Astrocyte (in vitro differentiated cells and primary cell): ENCODE results near the gene METTL25B. TPM values are rescaled to one million over a fixed set of nuclear protein-coding genes. Genes with fewer than 3 reads are reported as not detected.

Experiments
- DNase-seq: peaks from one replicate; pipeline ENCODE4 v3.0.0-alpha.2; 2010; ENCODE audit warnings: low read depth
- FAIRE-seq: peaks from 2 replicates; lab custom pipeline; 2011; peaks lifted over from hg19 to GRCh38; lab: Jason Lieb, UNC
- H2AFZ ChIP-seq: 2 replicates; pipeline ENCODE4 v1.6.0; 2012; ENCODE audit warnings: low read depth, low read length, inconsistent platforms
- H3K27ac ChIP-seq: 2 replicates; pipeline ENCODE4 v1.5.1; 2011; ENCODE audit warnings: low read depth, low read length, inconsistent platforms
- H3K27me3 ChIP-seq: 2 replicates; pipeline ENCODE4 v1.6.0; 2011; ENCODE audit warnings: low read length, inconsistent platforms; ENCODE audit not compliant: insufficient read depth
- H3K36me3 ChIP-seq: 2 replicates; pipeline ENCODE4 v1.5.1; 2011; ENCODE audit warnings: low read length, inconsistent platforms; ENCODE audit not compliant: insufficient read depth
- H3K4me1 ChIP-seq: 2 replicates; pipeline ENCODE4 v1.5.1; 2011; ENCODE audit warnings: low read length, inconsistent platforms; ENCODE audit not compliant: insufficient read depth
- H3K4me2 ChIP-seq: 2 replicates; pipeline ENCODE4 v1.6.0; 2012; ENCODE audit warnings: low read length, inconsistent platforms
- H3K4me3 ChIP-seq: 2 replicates; pipeline ENCODE4 v1.5.1; 2011; ENCODE audit warnings: low read depth, mild to moderate bottlenecking, low read length, inconsistent platforms; ENCODE audit not compliant: insufficient read depth
- H3K79me2 ChIP-seq: 2 replicates; pipeline ENCODE4 v1.6.0; 2012; ENCODE audit warnings: mild to moderate bottlenecking, low read length, inconsistent platforms; ENCODE audit not compliant: insufficient read depth
- H3K9ac ChIP-seq: 2 replicates; pipeline ENCODE4 v1.6.0; 2012; ENCODE audit warnings: mild to moderate bottlenecking, low read length, inconsistent platforms
- H3K9me3 ChIP-seq: 2 replicates; pipeline ENCODE4 v1.5.1; 2012; ENCODE audit warnings: low read depth, mild to moderate bottlenecking, low read length, inconsistent platforms; ENCODE audit not compliant: insufficient read depth
- H4K20me1 ChIP-seq: 2 replicates; pipeline ENCODE4 v1.6.0; 2012; ENCODE audit warnings: low read length, inconsistent platforms; ENCODE audit not compliant: insufficient read depth
- H3K27ac Mint-ChIP-seq: one replicate; pipeline ENCODE4 v1.8.0; 2021; ENCODE audit warnings: mild to moderate bottlenecking, mixed read lengths; ENCODE audit not compliant: unreplicated experiment
- H3K27me3 Mint-ChIP-seq: one replicate; pipeline ENCODE4 v1.8.0; 2021; ENCODE audit warnings: low read depth, mixed read lengths; ENCODE audit not compliant: unreplicated experiment
- H3K36me3 Mint-ChIP-seq: one replicate; pipeline ENCODE4 v1.8.0; 2021; ENCODE audit warnings: low read depth, mixed read lengths; ENCODE audit not compliant: unreplicated experiment
- H3K4me1 Mint-ChIP-seq: one replicate; pipeline ENCODE4 v1.8.0; 2021; ENCODE audit warnings: low read depth, mixed read lengths; ENCODE audit not compliant: unreplicated experiment
- H3K4me3 Mint-ChIP-seq: one replicate; pipeline ENCODE4 v1.8.0; 2021; ENCODE audit warnings: mild to moderate bottlenecking, moderate library complexity, mixed read lengths; ENCODE audit not compliant: unreplicated experiment
- H3K9me3 Mint-ChIP-seq: one replicate; pipeline ENCODE4 v1.8.0; 2021; ENCODE audit warnings: mild to moderate bottlenecking, mixed read lengths; ENCODE audit not compliant: unreplicated experiment
- EZH2 ChIP-seq: IDR thresholded peaks from 2 replicates; pipeline ENCODE4 v1.6.1; 2012; ENCODE audit warnings: mild to moderate bottlenecking, low read length, inconsistent platforms; ENCODE audit not compliant: insufficient read depth
- total RNA-seq: library from RNA; stranded (reverse); gene quantifications from 2 replicates; pipeline ENCODE4 v1.2.1, GENCODE V29; 2021
- TF ChIP-seq, protein P1 (sequence below): IDR thresholded peaks from 2 replicates; pipeline ENCODE4 v1.5.1; 2011; ENCODE audit warnings: low read depth, mild to moderate bottlenecking, inconsistent platforms, low read length, moderate library complexity; ENCODE audit not compliant: insufficient read depth

METTL25B gene
- total RNA-seq, 1 donor from 2014 or later = 9.9 TPM

DNA sequence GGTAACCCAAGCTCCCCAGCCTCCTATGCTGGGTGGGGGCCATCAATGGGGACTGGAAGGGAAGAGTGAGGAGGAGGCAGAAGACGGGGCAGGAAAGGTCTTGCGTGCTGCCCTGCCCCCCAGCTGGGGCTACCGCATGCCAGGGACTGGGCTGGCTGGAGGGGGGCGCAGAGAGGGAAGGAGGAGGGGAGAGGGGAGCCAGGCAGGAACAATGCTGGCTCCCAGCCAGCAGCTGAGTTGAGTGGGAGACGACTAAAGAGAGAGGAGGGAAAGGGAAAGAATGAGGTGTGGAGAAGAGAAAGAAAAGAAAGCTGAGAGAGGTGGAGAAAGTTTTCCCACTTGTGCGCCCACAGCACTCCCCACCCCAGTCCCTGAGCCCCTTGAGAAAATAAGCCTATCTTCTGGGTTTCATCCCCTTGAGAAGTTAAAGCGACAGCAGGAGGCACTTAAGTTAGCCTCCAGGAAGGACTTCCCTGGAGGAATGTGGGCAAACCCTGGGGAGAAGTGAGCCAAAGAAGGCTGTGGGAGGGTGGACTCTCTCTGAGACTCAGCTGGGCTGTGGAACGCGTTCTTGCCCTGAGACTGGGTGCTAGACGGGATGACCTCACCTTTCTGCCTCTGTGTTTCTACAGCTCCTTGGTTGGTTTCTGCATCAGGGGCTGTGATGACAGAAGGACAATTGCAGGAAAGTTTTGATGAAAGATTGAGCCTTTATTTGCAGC, 38.2 kb upstream of the METTL25B start:
- no peaks in the 10 kb centered on the region for H3K27me3 ChIP-seq
- peak overlapping the region; percentile 48 for H3K4me3 ChIP-seq
- no peak overlapping the region for H2AFZ ChIP-seq
- H3K9me3 Mint-ChIP-seq = no peaks in the 10 kb centered on the region
- peak overlapping the region; percentile 77 for H3K27ac Mint-ChIP-seq
- H4K20me1 ChIP-seq = no peaks in the 10 kb centered on the region
- no peaks in the 10 kb centered on the region for H3K27me3 Mint-ChIP-seq
- no peak for TF ChIP-seq EZH2
- TF ChIP-seq, protein P1, sequence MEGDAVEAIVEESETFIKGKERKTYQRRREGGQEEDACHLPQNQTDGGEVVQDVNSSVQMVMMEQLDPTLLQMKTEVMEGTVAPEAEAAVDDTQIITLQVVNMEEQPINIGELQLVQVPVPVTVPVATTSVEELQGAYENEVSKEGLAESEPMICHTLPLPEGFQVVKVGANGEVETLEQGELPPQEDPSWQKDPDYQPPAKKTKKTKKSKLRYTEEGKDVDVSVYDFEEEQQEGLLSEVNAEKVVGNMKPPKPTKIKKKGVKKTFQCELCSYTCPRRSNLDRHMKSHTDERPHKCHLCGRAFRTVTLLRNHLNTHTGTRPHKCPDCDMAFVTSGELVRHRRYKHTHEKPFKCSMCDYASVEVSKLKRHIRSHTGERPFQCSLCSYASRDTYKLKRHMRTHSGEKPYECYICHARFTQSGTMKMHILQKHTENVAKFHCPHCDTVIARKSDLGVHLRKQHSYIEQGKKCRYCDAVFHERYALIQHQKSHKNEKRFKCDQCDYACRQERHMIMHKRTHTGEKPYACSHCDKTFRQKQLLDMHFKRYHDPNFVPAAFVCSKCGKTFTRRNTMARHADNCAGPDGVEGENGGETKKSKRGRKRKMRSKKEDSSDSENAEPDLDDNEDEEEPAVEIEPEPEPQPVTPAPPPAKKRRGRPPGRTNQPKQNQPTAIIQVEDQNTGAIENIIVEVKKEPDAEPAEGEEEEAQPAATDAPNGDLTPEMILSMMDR = no peak
- peak overlapping the region; percentile 84 for H3K4me3 Mint-ChIP-seq
- peak overlapping the region; percentile 25 for H3K9ac ChIP-seq
- FAIRE-seq = no peak
- no peak overlapping the region for H3K27ac ChIP-seq
- no peaks in the 10 kb centered on the region for H3K36me3 ChIP-seq
- H3K79me2 ChIP-seq = no peaks in the 10 kb centered on the region
- H3K4me2 ChIP-seq = peak overlapping the region; percentile 90
- no peaks in the 10 kb centered on the region for H3K36me3 Mint-ChIP-seq
- peaks cover 48% of the 10 kb centered on the region for H3K4me1 Mint-ChIP-seq
- peaks cover 29% of the 10 kb centered on the region for H3K4me1 ChIP-seq
- H3K9me3 ChIP-seq = no peaks in the 10 kb centered on the region
- DNase-seq = no peak

DNA sequence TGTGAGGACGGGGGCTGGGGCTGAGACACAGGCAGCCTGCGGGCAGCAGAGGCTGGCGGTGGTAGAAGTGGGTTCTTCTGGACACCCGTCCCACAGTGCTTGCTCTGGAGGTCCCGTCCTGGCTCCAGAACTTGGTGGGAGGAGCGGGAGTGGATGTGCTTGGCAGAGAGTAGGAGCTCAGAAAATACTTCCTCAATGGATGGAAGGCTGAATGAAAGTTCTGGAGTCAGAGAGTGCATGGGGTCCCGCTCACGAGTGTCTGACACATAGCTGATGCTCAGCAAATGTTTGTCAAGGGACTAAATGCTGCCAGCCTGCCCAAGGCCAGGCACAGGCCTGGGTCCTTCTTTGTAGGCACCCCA, 37.6 kb upstream of the METTL25B start:
- TF ChIP-seq EZH2 = no peak
- TF ChIP-seq, protein P1 = no peak
- Mint-ChIP-seq H3K36me3 (no peaks in the 10 kb centered on the region), H3K27ac (peak overlapping the region; percentile 77), H3K4me1 (peaks cover 48% of the 10 kb centered on the region), H3K27me3 (no peaks in the 10 kb centered on the region), H3K4me3 (peak overlapping the region; percentile 84), H3K9me3 (no peaks in the 10 kb centered on the region)
- Histone ChIP-seq H3K4me1 (peaks cover 29% of the 10 kb centered on the region), H3K9ac (no peak overlapping the region), H3K9me3 (no peaks in the 10 kb centered on the region), H2AFZ (no peak overlapping the region), H3K4me2 (peak overlapping the region; percentile 90), H3K79me2 (no peaks in the 10 kb centered on the region), H4K20me1 (no peaks in the 10 kb centered on the region), H3K27ac (no peak overlapping the region), H3K36me3 (no peaks in the 10 kb centered on the region), H3K27me3 (no peaks in the 10 kb centered on the region), H3K4me3 (no peak overlapping the region)
- no peak for FAIRE-seq
- no peak for DNase-seq

DNA sequence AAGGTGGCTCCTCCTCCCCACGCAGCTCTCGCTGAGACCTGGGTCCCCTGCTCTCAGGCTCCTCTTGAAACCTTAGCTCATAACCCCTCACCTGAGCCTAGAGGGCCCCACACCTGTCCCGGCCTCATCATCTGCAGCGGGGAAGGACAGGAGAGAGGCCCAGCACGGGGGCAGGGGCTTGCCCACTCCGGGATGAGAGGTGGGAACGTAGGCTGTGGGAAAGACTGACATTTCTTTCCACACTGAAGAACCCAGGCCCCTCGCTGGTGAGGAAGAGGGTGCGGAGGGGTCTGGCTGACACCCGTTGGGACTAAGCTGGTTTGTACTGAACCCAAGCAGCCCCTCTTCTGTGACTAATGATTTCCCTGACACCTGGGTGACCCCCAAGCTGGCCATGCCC, 37.1 kb upstream of the METTL25B start:
- FAIRE-seq = no peak
- H3K36me3 ChIP-seq = no peaks in the 10 kb centered on the region
- H3K9ac ChIP-seq = no peak overlapping the region
- Mint-ChIP-seq H3K4me3 (no peak overlapping the region), H3K27ac (peak overlapping the region; percentile 79), H3K9me3 (no peaks in the 10 kb centered on the region), H3K27me3 (no peaks in the 10 kb centered on the region), H3K4me1 (peaks cover 48% of the 10 kb centered on the region), H3K36me3 (no peaks in the 10 kb centered on the region)
- H3K4me3 ChIP-seq = no peak overlapping the region
- no peaks in the 10 kb centered on the region for H4K20me1 ChIP-seq
- H3K4me2 ChIP-seq = peak overlapping the region; percentile 55
- no peak overlapping the region for H3K27ac ChIP-seq
- peaks cover 29% of the 10 kb centered on the region for H3K4me1 ChIP-seq
- TF ChIP-seq, protein P1 = no peak
- no peak for TF ChIP-seq EZH2
- DNase-seq = no peak
- no peak overlapping the region for H2AFZ ChIP-seq
- no peaks in the 10 kb centered on the region for H3K27me3 ChIP-seq
- no peaks in the 10 kb centered on the region for H3K9me3 ChIP-seq
- H3K79me2 ChIP-seq = no peaks in the 10 kb centered on the region
